Tibial nerve (tissue), 4 donors: Measurements from ENCODE around the gene ELFN1. TPM values are rescaled to one million over a fixed set of nuclear protein-coding genes. Genes with fewer than 3 reads are reported as not detected.
A peak's percentile ranks its signal among the peaks of the same experiment; 100 is the strongest.

Source experiments
- DNase-seq, 2 donors: peaks; one replicate each; pipeline ENCODE4 v3.0.0-alpha.2; 2019; ENCODE audit warnings: low spot score in 2 of 2
- H3K27ac ChIP-seq, 4 donors: fragments of 200-600 bp; sonication (generic) in 3 of 4; one replicate each; pipeline ENCODE4 v1.5.1; 2017 to 2019; ENCODE audit warnings: mild to moderate bottlenecking in 1 of 4
- H3K27me3 ChIP-seq, 2 donors: fragments of 200-600 bp; sonication (generic) in 1 of 2; one replicate each; pipeline versions ENCODE4 v1.5.1 to v1.6.0; 2017 to 2019
- H3K36me3 ChIP-seq, 3 donors: fragments of 200-600 bp; sonication (generic); one replicate each; pipeline ENCODE4 v1.5.1; 2018 to 2019
- H3K4me1 ChIP-seq, 4 donors: fragments of 200-600 bp; sonication (generic) in 3 of 4; one replicate each; pipeline ENCODE4 v1.5.1; 2017 to 2019
- H3K4me3 ChIP-seq, 4 donors: fragments of 200-600 bp; sonication (generic) in 3 of 4; one replicate each; pipeline ENCODE4 v1.5.1; 2017 to 2019; ENCODE audit warnings: mild to moderate bottlenecking in 1 of 4, moderate library complexity in 1 of 4
- H3K9me3 ChIP-seq, 4 donors: fragments of 200-600 bp; sonication (generic) in 3 of 4; one replicate each; pipeline ENCODE4 v1.5.1; 2017 to 2019
- EP300 ChIP-seq, 2 donors: sonication (generic); formaldehyde crosslinking; IDR thresholded peaks; one replicate each; pipeline ENCODE4 v1.6.1; 2017; ENCODE audit warnings: antibody characterized with exemption in 2 of 2, mild to moderate bottlenecking in 1 of 2
- POLR2A ChIP-seq, 2 donors: fragments of 450-650 bp; IDR thresholded peaks; one replicate each; pipeline ENCODE4 v1.6.1; 2017; ENCODE audit warnings: antibody characterized with exemption in 2 of 2, mild to moderate bottlenecking in 2 of 2, moderate library complexity in 2 of 2
- WGBS, 2 donors: methylation state at CpG; one replicate each; pipeline ENCODE4 v1.1.5; 2018; 5-methylcytosine and 5-hydroxymethylcytosine counted together
- total RNA-seq, 4 donors: library from RNA; depleted of rRNA; stranded (reverse); fragments of >200 nt; gene quantifications; one replicate each; pipeline ENCODE4 v1.1.0, GENCODE V29; 2016
- TF ChIP-seq, protein P1 (sequence below), 5 experiments: fragments of 200-600 bp in 3 of 5; fragments of 450-650 bp in 2 of 5; sonication (generic) in 3 of 5; IDR thresholded peaks; one replicate each; pipeline ENCODE4 v1.5.1; 2016 to 2019; ENCODE audit warnings: antibody characterized with exemption in 5 of 5, mild to moderate bottlenecking in 3 of 5, moderate library complexity in 2 of 5

ELFN1 gene
- total RNA-seq, 4 donors from 2014 or later = 0.21 to 2.4 (median 1.5) TPM

DNA sequence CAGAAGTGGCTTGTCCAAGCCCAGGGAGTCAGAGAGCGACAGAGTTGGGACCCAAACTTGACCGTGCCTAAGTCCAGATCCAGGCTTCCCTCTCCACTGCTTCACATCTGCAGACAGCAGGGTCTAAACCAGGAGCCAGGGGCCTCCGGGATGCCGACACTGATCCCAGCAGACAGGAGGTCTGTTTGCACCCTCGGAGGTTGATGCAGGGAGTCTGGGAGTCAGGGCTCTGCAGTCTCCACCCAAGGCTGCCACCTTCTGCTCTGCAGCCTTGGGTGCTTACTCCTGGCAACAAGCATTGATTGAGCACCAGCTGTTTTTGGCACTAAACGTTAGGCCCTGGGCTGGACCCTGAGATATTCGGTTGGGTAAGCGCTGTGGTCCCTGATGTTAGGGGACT, 21.0 kb downstream of the ELFN1 start:
- Histone ChIP-seq H3K9me3 (peaks cover 0 to 2% (median 0%) of the 10 kb centered on the region in 4 donors), H3K36me3 (no peaks in the 10 kb centered on the region), H3K27me3 (peaks cover 0 to 28% of the 10 kb centered on the region in 2 donors), H3K4me1 (no peaks in the 10 kb centered on the region), H3K4me3 (no peak overlapping the region), H3K27ac (no peak overlapping the region)
- no peak for TF ChIP-seq POLR2A (IDR thresholded peaks at IDR 0.05)
- 78 to 80% methylated on average over 5 to 8 of the region's 8 CpGs for WGBS, 2 donors
- no peak for DNase-seq

DNA sequence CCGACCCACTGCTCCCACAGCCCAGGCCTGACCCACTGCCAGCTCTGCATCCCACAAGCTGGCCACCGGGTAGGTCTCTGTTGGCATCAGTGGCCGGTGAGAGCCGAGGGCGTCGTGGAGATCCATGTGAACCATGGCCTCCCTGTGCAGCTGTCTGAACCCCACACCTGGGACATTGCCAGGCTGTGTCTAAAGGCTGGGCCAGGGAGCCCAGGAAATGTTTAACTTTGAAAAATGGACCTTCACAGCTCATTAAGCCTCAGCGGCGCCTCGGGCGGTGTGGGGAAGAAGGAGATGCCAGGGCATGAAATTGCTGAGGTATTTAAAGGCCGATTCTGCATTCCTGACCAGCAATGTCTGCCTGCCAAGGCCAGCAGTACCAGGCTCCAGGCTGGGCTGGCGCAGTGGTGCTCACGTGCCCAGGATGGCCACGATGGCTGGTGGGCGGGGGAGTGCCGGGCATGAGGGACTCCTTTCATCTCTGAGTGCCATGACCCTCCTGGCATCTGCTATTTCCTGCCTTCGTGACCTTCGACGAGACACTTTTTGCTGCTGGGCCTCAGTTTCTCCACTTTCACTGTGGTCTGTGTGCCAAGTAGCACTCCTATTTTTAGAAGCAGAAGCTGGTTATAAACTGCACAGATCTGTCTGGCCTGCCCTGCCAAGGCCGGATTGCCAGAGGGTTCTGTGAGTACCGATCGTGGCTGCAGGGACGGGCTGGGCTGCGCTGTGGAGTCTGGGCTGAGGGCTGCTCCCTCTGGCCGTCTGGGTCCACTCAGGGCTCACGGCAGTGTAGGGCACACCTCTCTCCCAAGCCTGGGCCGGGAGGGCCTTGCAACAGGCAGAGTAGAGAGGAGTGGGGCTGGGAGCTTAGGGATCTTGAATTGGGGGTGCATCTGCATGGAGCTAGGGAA, 21.8 kb downstream of the ELFN1 start:
- DNase-seq = peak in 1 of 2 donors; percentile 8

DNA sequence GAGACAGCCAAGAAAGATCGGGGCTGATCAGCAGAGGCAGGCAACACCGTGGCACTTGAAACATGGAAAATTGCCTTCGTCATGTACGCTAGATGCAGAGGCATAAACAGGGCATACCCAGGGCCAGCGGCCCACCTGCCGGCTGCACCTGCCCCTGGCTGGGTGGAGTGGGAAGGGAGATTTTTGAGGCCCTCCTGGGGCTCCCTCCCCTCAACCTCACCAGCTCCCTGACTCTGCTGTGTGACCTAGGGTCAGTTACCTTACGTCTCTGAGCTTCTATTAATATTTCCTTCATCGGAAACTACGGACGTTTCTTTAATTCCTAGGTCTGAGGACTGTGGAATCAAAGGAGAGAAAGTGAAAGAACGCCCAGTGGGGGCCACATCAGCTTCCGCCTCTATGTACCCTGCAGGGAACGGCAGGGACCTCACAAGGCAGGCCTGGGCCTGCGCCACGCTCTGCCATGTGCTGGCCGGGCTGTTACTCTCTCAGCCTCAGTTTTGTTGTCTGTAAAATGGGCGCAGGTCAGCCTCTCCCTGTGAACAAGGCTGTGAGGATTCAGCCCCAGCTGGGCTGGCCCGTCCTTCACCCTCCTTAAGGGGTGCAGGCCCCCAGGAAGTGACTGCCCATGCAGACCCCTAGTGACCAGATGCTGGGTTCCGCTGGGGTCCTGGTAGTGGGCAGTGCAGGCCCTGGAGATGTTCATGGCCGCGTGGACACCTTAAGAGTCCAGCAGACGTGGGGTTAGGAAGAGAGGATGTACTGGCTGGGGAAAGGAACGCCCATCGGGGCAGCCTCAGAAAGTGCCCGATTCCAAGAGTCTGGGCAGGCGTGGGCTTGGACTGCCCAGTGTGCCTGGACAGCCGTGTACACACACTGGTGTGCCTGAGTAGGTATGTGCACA, 22.7 kb downstream of the ELFN1 start:
- DNase-seq = no peak
- no peak overlapping the region for H3K4me3 ChIP-seq
- WGBS, 2 donors = 88 to 89% methylated on average over 24 to 27 of the region's 27 CpGs
- peaks cover 0 to 43% of the 10 kb centered on the region in 2 donors for H3K27me3 ChIP-seq
- no peak overlapping the region for H3K27ac ChIP-seq
- TF ChIP-seq, protein P1, sequence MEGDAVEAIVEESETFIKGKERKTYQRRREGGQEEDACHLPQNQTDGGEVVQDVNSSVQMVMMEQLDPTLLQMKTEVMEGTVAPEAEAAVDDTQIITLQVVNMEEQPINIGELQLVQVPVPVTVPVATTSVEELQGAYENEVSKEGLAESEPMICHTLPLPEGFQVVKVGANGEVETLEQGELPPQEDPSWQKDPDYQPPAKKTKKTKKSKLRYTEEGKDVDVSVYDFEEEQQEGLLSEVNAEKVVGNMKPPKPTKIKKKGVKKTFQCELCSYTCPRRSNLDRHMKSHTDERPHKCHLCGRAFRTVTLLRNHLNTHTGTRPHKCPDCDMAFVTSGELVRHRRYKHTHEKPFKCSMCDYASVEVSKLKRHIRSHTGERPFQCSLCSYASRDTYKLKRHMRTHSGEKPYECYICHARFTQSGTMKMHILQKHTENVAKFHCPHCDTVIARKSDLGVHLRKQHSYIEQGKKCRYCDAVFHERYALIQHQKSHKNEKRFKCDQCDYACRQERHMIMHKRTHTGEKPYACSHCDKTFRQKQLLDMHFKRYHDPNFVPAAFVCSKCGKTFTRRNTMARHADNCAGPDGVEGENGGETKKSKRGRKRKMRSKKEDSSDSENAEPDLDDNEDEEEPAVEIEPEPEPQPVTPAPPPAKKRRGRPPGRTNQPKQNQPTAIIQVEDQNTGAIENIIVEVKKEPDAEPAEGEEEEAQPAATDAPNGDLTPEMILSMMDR (IDR thresholded peaks at IDR 0.05) = no peak
- no peak for TF ChIP-seq POLR2A (IDR thresholded peaks at IDR 0.05)
- TF ChIP-seq EP300 (IDR thresholded peaks at IDR 0.05) = no peak
- no peaks in the 10 kb centered on the region for H3K36me3 ChIP-seq
- H3K4me1 ChIP-seq = no peaks in the 10 kb centered on the region
- H3K9me3 ChIP-seq = no peaks in the 10 kb centered on the region

More for the DNA sequence above, 21.8 kb downstream of the ELFN1 start:
- no peaks in the 10 kb centered on the region for H3K9me3 ChIP-seq
- H3K4me1 ChIP-seq = no peaks in the 10 kb centered on the region
- no peak overlapping the region for H3K4me3 ChIP-seq
- TF ChIP-seq POLR2A (IDR thresholded peaks at IDR 0.05) (no peak), EP300 (IDR thresholded peaks at IDR 0.05) (no peak)
- TF ChIP-seq, protein P1 (IDR thresholded peaks at IDR 0.05) = no peak
- H3K27ac ChIP-seq = no peak overlapping the region
- peaks cover 0 to 35% of the 10 kb centered on the region in 2 donors for H3K27me3 ChIP-seq
- H3K36me3 ChIP-seq = no peaks in the 10 kb centered on the region
- 63 to 67% methylated on average over 17 to 24 of the region's 27 CpGs for WGBS, 2 donors

DNA sequence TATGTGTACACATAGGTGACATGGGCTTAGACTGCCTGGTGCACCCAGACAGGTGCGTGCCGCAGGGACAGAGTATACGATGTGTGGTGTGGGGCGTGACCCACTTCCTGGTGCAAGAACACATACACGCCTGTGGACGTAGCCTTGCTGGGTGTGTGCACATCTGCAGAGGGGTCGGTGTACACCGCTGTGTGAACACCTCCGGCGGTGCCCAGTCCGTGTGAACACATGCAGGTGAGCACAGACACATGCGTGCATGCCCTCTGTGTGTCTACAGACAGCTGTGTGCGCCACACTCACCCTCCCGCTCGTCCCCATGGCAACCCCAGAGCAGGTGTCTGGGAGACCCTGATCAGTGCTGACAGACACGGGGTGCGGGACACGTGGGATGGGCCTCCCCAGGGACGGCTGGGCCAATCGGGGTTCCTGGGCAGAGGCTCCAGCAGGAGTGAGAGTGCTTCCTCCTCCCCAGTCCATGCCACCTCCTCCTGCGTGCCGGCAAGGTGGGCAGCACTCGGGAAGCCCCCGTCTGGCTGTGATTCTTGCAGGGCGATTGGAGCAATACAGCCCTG, 23.4 kb downstream of the ELFN1 start:
- 79 to 83% methylated on average over 18 to 20 of the region's 25 CpGs for WGBS, 2 donors
- DNase-seq = peak in 1 of 2 donors; percentile 10
- TF ChIP-seq, protein P1 (IDR thresholded peaks at IDR 0.05) = no peak
- TF ChIP-seq POLR2A (IDR thresholded peaks at IDR 0.05) (no peak), EP300 (IDR thresholded peaks at IDR 0.05) (no peak)
- Histone ChIP-seq H3K27me3 (peaks cover 0 to 47% of the 10 kb centered on the region in 2 donors), H3K27ac (no peak overlapping the region), H3K36me3 (no peaks in the 10 kb centered on the region), H3K4me3 (no peak overlapping the region), H3K9me3 (no peaks in the 10 kb centered on the region), H3K4me1 (no peaks in the 10 kb centered on the region)

DNA sequence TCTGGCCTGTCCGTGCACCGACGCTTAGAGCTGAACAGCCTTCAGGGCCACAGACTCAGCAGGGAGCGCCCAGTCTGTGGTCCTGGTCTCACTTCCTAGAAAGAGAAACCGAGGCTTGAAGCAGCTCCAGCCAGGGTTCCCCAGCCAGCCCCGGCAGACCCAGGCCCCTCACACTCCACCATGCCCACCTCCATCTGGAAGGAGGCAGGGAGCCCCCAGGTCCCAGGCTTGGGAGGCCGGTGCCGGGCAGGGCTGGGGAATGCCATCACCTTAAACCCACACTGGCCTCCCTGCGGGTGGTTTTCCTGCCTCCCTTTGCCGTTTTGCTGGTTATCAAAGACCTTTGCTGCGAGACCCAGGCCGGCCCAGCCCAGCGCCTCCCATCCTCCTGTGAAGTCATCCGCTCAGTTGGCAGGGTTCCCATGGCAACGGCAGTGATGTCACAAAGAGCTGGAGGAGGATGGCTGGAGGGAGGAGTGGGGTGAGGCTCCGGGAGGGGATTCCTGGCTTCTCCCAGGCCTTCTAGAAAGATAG, 24.0 kb downstream of the ELFN1 start:
- H3K4me3 ChIP-seq = no peak overlapping the region
- H3K36me3 ChIP-seq = no peaks in the 10 kb centered on the region
- TF ChIP-seq, protein P1 (IDR thresholded peaks at IDR 0.05) = no peak
- TF ChIP-seq EP300 (IDR thresholded peaks at IDR 0.05) = no peak
- TF ChIP-seq POLR2A (IDR thresholded peaks at IDR 0.05) = no peak
- H3K27ac ChIP-seq = no peak overlapping the region
- no peaks in the 10 kb centered on the region for H3K9me3 ChIP-seq
- WGBS, 2 donors = 38 to 45% methylated on average over 16 of the region's 16 CpGs
- peak in 1 of 2 donors; percentile 8 for DNase-seq
- peaks cover 0 to 47% of the 10 kb centered on the region in 2 donors for H3K27me3 ChIP-seq
- H3K4me1 ChIP-seq = no peaks in the 10 kb centered on the region
